Measurements from ENCODE around the gene MRPL36. TPM values are rescaled to one million over a fixed set of nuclear protein-coding genes. Genes with fewer than 3 reads are reported as not detected.

The MRPL36 gene
- polyA plus RNA-seq, 1 donor (not counting 4 experiments of a cell fraction or from before 2014, with no cell fraction given): 121 TPM

DNA sequence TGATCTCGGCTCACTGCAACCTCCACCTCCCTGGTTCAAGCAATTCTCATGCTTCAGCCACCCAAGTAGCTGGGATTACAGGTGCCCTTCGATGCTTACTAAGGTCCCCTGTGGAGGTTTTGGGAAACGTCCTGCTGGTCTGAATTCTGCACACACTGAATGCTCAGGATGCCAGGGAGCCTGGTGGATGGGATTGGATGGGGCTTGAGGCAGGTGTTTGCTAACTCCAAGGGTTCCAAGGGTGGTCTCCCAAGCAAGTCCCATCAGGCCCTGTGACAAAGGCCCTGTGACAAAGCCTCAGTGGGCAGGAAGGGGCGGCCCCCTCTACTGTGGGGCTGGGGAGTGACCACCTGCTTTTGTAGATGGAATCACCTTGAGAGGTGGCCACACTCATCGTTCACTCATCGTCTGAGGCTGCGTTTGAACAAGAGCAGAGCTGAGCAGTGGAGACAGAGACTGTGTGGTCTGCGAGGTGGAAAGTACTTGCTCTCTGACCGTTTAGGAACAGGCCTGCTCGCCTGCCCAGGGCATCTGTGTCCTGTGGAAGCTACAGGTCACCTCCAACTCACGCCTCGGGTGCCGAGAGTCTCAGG, 40.2 kb downstream of the MRPL36 start:
- no peak overlapping the region for H3K4me3 ChIP-seq (ENCODE audit: control insufficient read depth in 2 of 3, extremely low read depth in 1 of 3, insufficient read depth in 2 of 3, low read depth in 1 of 3, low read length in 3 of 3)
- dilution Hi-C loops (cut with MboI; ENCODE audit: extremely low pct_ligation_motif_present, low sequenced_read_pairs): no loop called here
- no peaks in the 10 kb centered on the region for H3K4me1 ChIP-seq (ENCODE audit: control insufficient read depth, extremely low read depth, insufficient read depth, low read length)
- no peaks in the 10 kb centered on the region for H3K27me3 ChIP-seq (ENCODE audit: control insufficient read depth, extremely low read depth, insufficient read depth, low read length)
- FAIRE-seq: no peak
- no peak overlapping the region for H2AFZ ChIP-seq (ENCODE audit: control insufficient read depth, low read length)
- TF ChIP-seq, protein P1, sequence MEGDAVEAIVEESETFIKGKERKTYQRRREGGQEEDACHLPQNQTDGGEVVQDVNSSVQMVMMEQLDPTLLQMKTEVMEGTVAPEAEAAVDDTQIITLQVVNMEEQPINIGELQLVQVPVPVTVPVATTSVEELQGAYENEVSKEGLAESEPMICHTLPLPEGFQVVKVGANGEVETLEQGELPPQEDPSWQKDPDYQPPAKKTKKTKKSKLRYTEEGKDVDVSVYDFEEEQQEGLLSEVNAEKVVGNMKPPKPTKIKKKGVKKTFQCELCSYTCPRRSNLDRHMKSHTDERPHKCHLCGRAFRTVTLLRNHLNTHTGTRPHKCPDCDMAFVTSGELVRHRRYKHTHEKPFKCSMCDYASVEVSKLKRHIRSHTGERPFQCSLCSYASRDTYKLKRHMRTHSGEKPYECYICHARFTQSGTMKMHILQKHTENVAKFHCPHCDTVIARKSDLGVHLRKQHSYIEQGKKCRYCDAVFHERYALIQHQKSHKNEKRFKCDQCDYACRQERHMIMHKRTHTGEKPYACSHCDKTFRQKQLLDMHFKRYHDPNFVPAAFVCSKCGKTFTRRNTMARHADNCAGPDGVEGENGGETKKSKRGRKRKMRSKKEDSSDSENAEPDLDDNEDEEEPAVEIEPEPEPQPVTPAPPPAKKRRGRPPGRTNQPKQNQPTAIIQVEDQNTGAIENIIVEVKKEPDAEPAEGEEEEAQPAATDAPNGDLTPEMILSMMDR (optimal IDR thresholded peaks at IDR 0.05 in 1 of 3, IDR thresholded peaks at IDR 0.05 in 1 of 3, conservative IDR thresholded peaks at IDR 0.05 in 1 of 3; ENCODE audit: extremely low read depth in 1 of 3, insufficient read depth in 2 of 3, low read length in 3 of 3): no peak
- no peak for TF ChIP-seq EZH2 (IDR thresholded peaks at IDR 0.05; ENCODE audit: low read length)
- DNase-seq (ENCODE audit: low read depth, low spot score): no peak
- H3K27ac ChIP-seq (ENCODE audit: control insufficient read depth, insufficient read depth, low read length): no peak overlapping the region
- no peaks in the 10 kb centered on the region for H3K36me3 ChIP-seq (ENCODE audit: control insufficient read depth in 2 of 2, extremely low read depth in 1 of 2, insufficient read depth in 2 of 2, low read length in 2 of 2)
- no peaks in the 10 kb centered on the region for H4K20me1 ChIP-seq (ENCODE audit: control insufficient read depth, extremely low read depth, insufficient read depth, low read length)
- H3K4me2 ChIP-seq (ENCODE audit: control insufficient read depth, extremely low read depth, insufficient read depth, low read depth, low read length): no peak overlapping the region
- H3K9me1 ChIP-seq (ENCODE audit: control insufficient read depth, extremely low read depth, insufficient read depth, low read length): no peaks in the 10 kb centered on the region
- H3K9ac ChIP-seq (ENCODE audit: control insufficient read depth, extremely low read depth, insufficient read depth, low read length): no peak overlapping the region
- no peaks in the 10 kb centered on the region for H3K79me2 ChIP-seq (ENCODE audit: control insufficient read depth, insufficient read depth, low read length)
- H3K9me3 ChIP-seq (ENCODE audit: control insufficient read depth, low read depth, low read length): no peaks in the 10 kb centered on the region

DNA sequence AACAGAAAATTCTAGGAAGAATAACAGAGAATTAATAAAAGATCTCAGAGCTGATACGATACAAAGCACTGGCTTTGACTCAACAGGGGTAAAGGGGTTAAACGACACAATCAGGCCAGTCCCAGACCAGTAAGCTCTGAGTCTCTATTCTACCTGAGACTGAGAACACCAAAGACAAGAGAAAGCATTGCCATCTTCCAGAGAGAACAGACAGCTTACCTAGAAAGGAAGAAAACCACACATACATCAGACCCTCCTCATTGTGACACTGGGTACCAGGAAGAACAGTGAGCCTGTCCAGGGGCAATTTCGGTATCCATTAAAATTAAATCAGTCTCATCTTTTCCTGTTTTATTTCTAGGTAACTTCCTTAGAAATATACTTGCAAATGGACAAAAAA, 41.1 kb downstream of the MRPL36 start:
- H3K4me2 ChIP-seq (ENCODE audit: control insufficient read depth, extremely low read depth, insufficient read depth, low read depth, low read length): no peak overlapping the region
- H4K20me1 ChIP-seq (ENCODE audit: control insufficient read depth, extremely low read depth, insufficient read depth, low read length): no peaks in the 10 kb centered on the region
- no peaks in the 10 kb centered on the region for H3K36me3 ChIP-seq (ENCODE audit: control insufficient read depth in 2 of 2, extremely low read depth in 1 of 2, insufficient read depth in 2 of 2, low read length in 2 of 2)
- no peak overlapping the region for H3K9ac ChIP-seq (ENCODE audit: control insufficient read depth, extremely low read depth, insufficient read depth, low read length)
- H3K27ac ChIP-seq (ENCODE audit: control insufficient read depth, insufficient read depth, low read length): no peak overlapping the region
- DNase-seq (ENCODE audit: low read depth, low spot score): no peak
- H3K27me3 ChIP-seq (ENCODE audit: control insufficient read depth, extremely low read depth, insufficient read depth, low read length): no peaks in the 10 kb centered on the region
- H3K4me1 ChIP-seq (ENCODE audit: control insufficient read depth, extremely low read depth, insufficient read depth, low read length): no peaks in the 10 kb centered on the region
- no peak overlapping the region for H2AFZ ChIP-seq (ENCODE audit: control insufficient read depth, low read length)
- dilution Hi-C loops (cut with MboI; ENCODE audit: extremely low pct_ligation_motif_present, low sequenced_read_pairs): no loop called here
- H3K79me2 ChIP-seq (ENCODE audit: control insufficient read depth, insufficient read depth, low read length): no peaks in the 10 kb centered on the region
- no peak for TF ChIP-seq EZH2 (IDR thresholded peaks at IDR 0.05; ENCODE audit: low read length)
- TF ChIP-seq, protein P1 (optimal IDR thresholded peaks at IDR 0.05 in 1 of 3, IDR thresholded peaks at IDR 0.05 in 1 of 3, conservative IDR thresholded peaks at IDR 0.05 in 1 of 3; ENCODE audit: extremely low read depth in 1 of 3, insufficient read depth in 2 of 3, low read length in 3 of 3): no peak
- H3K4me3 ChIP-seq (ENCODE audit: control insufficient read depth in 2 of 3, extremely low read depth in 1 of 3, insufficient read depth in 2 of 3, low read depth in 1 of 3, low read length in 3 of 3): no peak overlapping the region
- no peaks in the 10 kb centered on the region for H3K9me3 ChIP-seq (ENCODE audit: control insufficient read depth, low read depth, low read length)
- FAIRE-seq: no peak
- no peaks in the 10 kb centered on the region for H3K9me1 ChIP-seq (ENCODE audit: control insufficient read depth, extremely low read depth, insufficient read depth, low read length)

Data from keratinocyte (primary cell).